Sciatic nerve (tissue), 2 donors: Measurements from ENCODE around the gene XCL1. TPM values are rescaled to one million over a fixed set of nuclear protein-coding genes. Genes with fewer than 3 reads are reported as not detected.
A peak's percentile ranks its signal among the peaks of the same experiment; 100 is the strongest.

Experiments used
- ATAC-seq: fragments of 200-7000 bp; cut with Tn5 transposase; one replicate; pipeline ENCODE4 v1.9.1; 2020; ENCODE audit warnings: mild to moderate bottlenecking, moderate library complexity
- DNase-seq: peaks from one replicate; pipeline ENCODE4 v3.0.0-alpha.2; 2020; ENCODE audit warnings: low spot score
- intact Hi-C: fragments of 100-400 bp; cut with DNase I; formaldehyde crosslinking; loops from one replicate; pipeline ENCODE4 v1.14.2; 2022
- total RNA-seq: library from RNA; stranded (reverse); fragmentation: NEBNext Ultra II Directional; extraction: Animal tissue kit (Norgen Biotek cat#: 25700); gene quantifications from one replicate; pipeline ENCODE4 v1.2.1, GENCODE V29; 2021
- donor health status: DM: no; HTN: no; CAD: no.
- donor health status: DM: no; HTN: no; CAD: no.

XCL1 gene
- total RNA-seq, 1 donor from 2014 or later, result not detected

- DNase-seq, result no peak
- no peak for ATAC-seq
- intact Hi-C loops, result no loop called here
These were observed 21.7 kb downstream of the XCL1 start for GRCh38 chr1:168598125-168598524.

GRCh38 chr1:168598892-168599291, 22.5 kb downstream of the XCL1 start:
- DNase-seq (no peak), ATAC-seq (no peak)
- intact Hi-C loops, result no loop called here

- intact Hi-C loops, result loop anchor here (10.0 kb wide), 1 partner anchor 745 kb away; no protein-coding TSS in a partner anchor
- ATAC-seq (no peak), DNase-seq (no peak)
These were observed 23.2 kb downstream of the XCL1 start for GRCh38 chr1:168599641-168600040.

GRCh38 chr1:168601051-168601450, 24.6 kb downstream of the XCL1 start:
- intact Hi-C loops, result loop anchor here (10.0 kb wide), 1 partner anchor 744 kb away; no protein-coding TSS in a partner anchor
- no peak for ATAC-seq
- no peak for DNase-seq

- intact Hi-C loops, result loop anchor here (10.0 kb wide), 1 partner anchor 741 kb away; no protein-coding TSS in a partner anchor
- ATAC-seq (peak; percentile 90), DNase-seq (peak; percentile 85)
These were observed 27.2 kb downstream of the XCL1 start for GRCh38 chr1:168603501-168604110.

- intact Hi-C loops, result loop anchor here (10.0 kb wide), 1 partner anchor 739 kb away; no protein-coding TSS in a partner anchor
- DNase-seq (no peak), ATAC-seq (no peak)
These were observed 29.0 kb downstream of the XCL1 start for GRCh38 chr1:168605443-168605842.

- DNase-seq, result no peak
- ATAC-seq, result no peak
- intact Hi-C loops, result loop anchor here (10.0 kb wide), 1 partner anchor 739 kb away; no protein-coding TSS in a partner anchor
These were observed 29.7 kb downstream of the XCL1 start for GRCh38 chr1:168606096-168606495.

- DNase-seq (no peak), ATAC-seq (no peak)
- intact Hi-C loops, result loop anchor here (10.0 kb wide), 1 partner anchor 737 kb away; no protein-coding TSS in a partner anchor
These were observed 31.5 kb downstream of the XCL1 start for GRCh38 chr1:168607872-168608428.

- ATAC-seq (peak; percentile 88), DNase-seq (peak; percentile 60)
These were observed 32.7 kb downstream of the XCL1 start for GRCh38 chr1:168608796-168609715.

GRCh38 chr1:168609741-168610510, 33.5 kb downstream of the XCL1 start:
- intact Hi-C loops, result loop anchor here (10.0 kb wide), 1 partner anchor 735 kb away; no protein-coding TSS in a partner anchor
- DNase-seq, result no peak
- ATAC-seq, result no peak

More at GRCh38 chr1:168608796-168609715, 32.7 kb downstream of the XCL1 start:
- intact Hi-C loops, result loop anchor here (10.0 kb wide), 1 partner anchor 736 kb away; no protein-coding TSS in a partner anchor

- ATAC-seq, result no peak
These were observed 36.6 kb downstream of the XCL1 start for GRCh38 chr1:168613038-168613451.

GRCh38 chr1:168613691-168614231, 37.4 kb downstream of the XCL1 start:
- ATAC-seq, result peak; percentile 39
- no peak for DNase-seq
- intact Hi-C loops, result no loop called here

More at GRCh38 chr1:168613038-168613451, 36.6 kb downstream of the XCL1 start:
- no peak for DNase-seq
- intact Hi-C loops, result no loop called here

GRCh38 chr1:168614235-168614634, 37.8 kb downstream of the XCL1 start:
- ATAC-seq (no peak), DNase-seq (no peak)
- intact Hi-C loops, result no loop called here

- no peak for DNase-seq
- no peak for ATAC-seq
- intact Hi-C loops, result loop anchor here (5.0 kb wide), 1 partner anchor 426 kb away; no protein-coding TSS in a partner anchor
These were observed 39.6 kb downstream of the XCL1 start for GRCh38 chr1:168615965-168616364.

GRCh38 chr1:168617974-168618750, 41.8 kb downstream of the XCL1 start:
- no peak for DNase-seq
- ATAC-seq, result no peak
- intact Hi-C loops, result loop anchor here (5.0 kb wide), 1 partner anchor 424 kb away; no protein-coding TSS in a partner anchor

- intact Hi-C loops, result loop anchor here (5.0 kb wide), 1 partner anchor 423 kb away; no protein-coding TSS in a partner anchor
- ATAC-seq (no peak), DNase-seq (no peak)
These were observed 42.5 kb downstream of the XCL1 start for GRCh38 chr1:168618886-168619285.

- no peak for ATAC-seq
- intact Hi-C loops, result no loop called here
- DNase-seq, result no peak
These were observed 45.0 kb downstream of the XCL1 start for GRCh38 chr1:168621356-168621755.
